LNCaP clone FGC (cell line): ENCODE measurements around the gene NTPCR.

Source experiments
- DNase-seq: peaks from one replicate; pipeline ENCODE4 v3.0.0-alpha.2; 2011; ENCODE audit warnings: low read depth
- H3K4me3 ChIP-seq: 2 replicates; pipeline ENCODE4 v1.5.1; 2011; ENCODE audit warnings: mild to moderate bottlenecking, low read depth, low read length, control low read depth
- CTCF ChIP-seq: IDR thresholded peaks from 2 replicates; pipeline ENCODE4 v1.5.1; 2012; ENCODE audit warnings: mild to moderate bottlenecking; ENCODE audit not compliant: control insufficient read depth, insufficient read depth; ENCODE audit errors: extremely low read depth

NTPCR gene

GRCh38 chr1:232970508-232970907, 20.1 kb downstream of the NTPCR start:
- no peak for DNase-seq
- TF ChIP-seq CTCF: no peak
- H3K4me3 ChIP-seq: no peak overlapping the region

- no peak for TF ChIP-seq CTCF
- no peak for DNase-seq
Measured at GRCh38 chr1:232973652-232974611, 23.5 kb downstream of the NTPCR start.

GRCh38 chr1:232974971-232975370, 24.6 kb downstream of the NTPCR start:
- TF ChIP-seq CTCF: no peak
- no peak for DNase-seq
- H3K4me3 ChIP-seq: no peak overlapping the region

More at GRCh38 chr1:232973652-232974611, 23.5 kb downstream of the NTPCR start:
- H3K4me3 ChIP-seq: no peak overlapping the region

GRCh38 chr1:232978091-232978634, 27.8 kb downstream of the NTPCR start:
- no peak for DNase-seq
- TF ChIP-seq CTCF: no peak
- H3K4me3 ChIP-seq: no peak overlapping the region

GRCh38 chr1:232978815-232979214, 28.4 kb downstream of the NTPCR start:
- no peak for TF ChIP-seq CTCF
- no peak for DNase-seq
- no peak overlapping the region for H3K4me3 ChIP-seq

GRCh38 chr1:232979558-232979957, 29.1 kb downstream of the NTPCR start:
- no peak for DNase-seq
- H3K4me3 ChIP-seq: no peak overlapping the region
- no peak for TF ChIP-seq CTCF
